Astrocyte of the cerebellum (primary cell): ENCODE measurements around the gene FOXN3.

Experiments used
- DNase-seq: peaks from one replicate; pipeline ENCODE4 v3.0.0-alpha.2; 2011; ENCODE audit warnings: low read depth
- H3K4me3 ChIP-seq: 2 replicates; pipeline ENCODE4 v1.5.1; 2011; ENCODE audit warnings: mild to moderate bottlenecking, low read depth, low read length, moderate library complexity
- CTCF ChIP-seq: IDR thresholded peaks from 2 replicates; pipeline ENCODE4 v1.5.1; 2012; ENCODE audit warnings: low read length, low read depth, moderate library complexity, mild to moderate bottlenecking; ENCODE audit errors: missing control alignments
- in situ Hi-C: cut with HindIII; loops from 2 replicates; pipeline ENCODE4 v1.10.0; 2017; ENCODE audit warnings: low sequenced_read_pairs

FOXN3 gene

GRCh38 chr14:89368490-89369477 lies 48.2 kb downstream of the FOXN3 start:
- no peak for DNase-seq
- no peak for TF ChIP-seq CTCF
- H3K4me3 ChIP-seq: no peak overlapping the region
- in situ Hi-C loops: no loop called here

GRCh38 chr14:89367779-89368120 lies 49.3 kb downstream of the FOXN3 start:
- in situ Hi-C loops: no loop called here
- no peak overlapping the region for H3K4me3 ChIP-seq
- DNase-seq: no peak
- TF ChIP-seq CTCF: no peak

GRCh38 chr14:89366864-89367778 lies 49.9 kb downstream of the FOXN3 start:
- no peak for TF ChIP-seq CTCF
- DNase-seq: no peak
- in situ Hi-C loops: no loop called here
- H3K4me3 ChIP-seq: no peak overlapping the region

GRCh38 chr14:89365061-89365801 lies 51.8 kb downstream of the FOXN3 start:
- DNase-seq: no peak
- no peak overlapping the region for H3K4me3 ChIP-seq
- no peak for TF ChIP-seq CTCF
- in situ Hi-C loops: no loop called here

GRCh38 chr14:89364316-89364715 lies 52.7 kb downstream of the FOXN3 start:
- H3K4me3 ChIP-seq: no peak overlapping the region
- no peak for TF ChIP-seq CTCF
- in situ Hi-C loops: no loop called here
- no peak for DNase-seq

GRCh38 chr14:89360277-89360676 lies 56.8 kb downstream of the FOXN3 start:
- no peak for DNase-seq
- H3K4me3 ChIP-seq: no peak overlapping the region
- no peak for TF ChIP-seq CTCF
- in situ Hi-C loops: no loop called here
